GM19035 (cell line): ENCODE measurements around the gene CFAP299.
"Not testable (repeated sequence)": the region's sequence is repeated elsewhere in the genome, so short reads cannot be mapped to it uniquely, and the experiment has no call there.

Source experiments
- ATAC-seq: cut with Tn5 transposase; IDR thresholded peaks from one replicate; pipeline ENCODE4 v1.9.1; 2021; ENCODE audit not compliant: unreplicated experiment

Gene CFAP299

GRCh38 chr4:80335554-80336358, at the start of gene CFAP299:
Gene CFAP299 (plus strand): TSS chr4:80335730.
- peak; percentile 99 for ATAC-seq

- no peak for ATAC-seq
Measured at GRCh38 chr4:80286451-80286850, 49.1 kb upstream of the CFAP299 start.

- not testable (repeated sequence) for ATAC-seq
Measured at GRCh38 chr4:80290665-80291064, 44.9 kb upstream of the CFAP299 start.

GRCh38 chr4:80294206-80294605, 41.3 kb upstream of the CFAP299 start:
- ATAC-seq, result no peak

GRCh38 chr4:80295336-80295735, 40.2 kb upstream of the CFAP299 start:
- no peak for ATAC-seq

- ATAC-seq, result no peak
Measured at GRCh38 chr4:80295826-80296225, 39.7 kb upstream of the CFAP299 start.

- no peak for ATAC-seq
Measured at GRCh38 chr4:80301884-80302283, 33.6 kb upstream of the CFAP299 start.

GRCh38 chr4:80302616-80303223, 32.8 kb upstream of the CFAP299 start:
- no peak for ATAC-seq

GRCh38 chr4:80305466-80305865, 30.1 kb upstream of the CFAP299 start:
- no peak for ATAC-seq

- ATAC-seq, result no peak
Measured at GRCh38 chr4:80306260-80306659, 29.3 kb upstream of the CFAP299 start.

GRCh38 chr4:80307183-80307735, 28.3 kb upstream of the CFAP299 start:
- no peak for ATAC-seq

GRCh38 chr4:80307774-80308465, 27.6 kb upstream of the CFAP299 start:
- ATAC-seq, result no peak

GRCh38 chr4:80308466-80308822, 27.1 kb upstream of the CFAP299 start:
- no peak for ATAC-seq

- ATAC-seq, result no peak
Measured at GRCh38 chr4:80309294-80310004, 26.1 kb upstream of the CFAP299 start.

- ATAC-seq, result no peak
Measured at GRCh38 chr4:80311130-80311529, 24.4 kb upstream of the CFAP299 start.

- ATAC-seq, result no peak
Measured at GRCh38 chr4:80312124-80312523, 23.4 kb upstream of the CFAP299 start.

GRCh38 chr4:80313627-80314026, 21.9 kb upstream of the CFAP299 start:
- no peak for ATAC-seq

- not testable (repeated sequence) for ATAC-seq
Measured at GRCh38 chr4:80315848-80316247, 19.7 kb upstream of the CFAP299 start.

- ATAC-seq, result no peak
Measured at GRCh38 chr4:80321341-80321740, 14.2 kb upstream of the CFAP299 start.

GRCh38 chr4:80321776-80322175, 13.8 kb upstream of the CFAP299 start:
- ATAC-seq, result no peak

- ATAC-seq, result no peak
Measured at GRCh38 chr4:80322716-80323115, 12.8 kb upstream of the CFAP299 start.
